Measurements from ENCODE around the gene WDR35.
"Not testable (repeated sequence)": the region's sequence is repeated elsewhere in the genome, so short reads cannot be mapped to it uniquely, and the experiment has no call there.

The WDR35 gene

DNA sequence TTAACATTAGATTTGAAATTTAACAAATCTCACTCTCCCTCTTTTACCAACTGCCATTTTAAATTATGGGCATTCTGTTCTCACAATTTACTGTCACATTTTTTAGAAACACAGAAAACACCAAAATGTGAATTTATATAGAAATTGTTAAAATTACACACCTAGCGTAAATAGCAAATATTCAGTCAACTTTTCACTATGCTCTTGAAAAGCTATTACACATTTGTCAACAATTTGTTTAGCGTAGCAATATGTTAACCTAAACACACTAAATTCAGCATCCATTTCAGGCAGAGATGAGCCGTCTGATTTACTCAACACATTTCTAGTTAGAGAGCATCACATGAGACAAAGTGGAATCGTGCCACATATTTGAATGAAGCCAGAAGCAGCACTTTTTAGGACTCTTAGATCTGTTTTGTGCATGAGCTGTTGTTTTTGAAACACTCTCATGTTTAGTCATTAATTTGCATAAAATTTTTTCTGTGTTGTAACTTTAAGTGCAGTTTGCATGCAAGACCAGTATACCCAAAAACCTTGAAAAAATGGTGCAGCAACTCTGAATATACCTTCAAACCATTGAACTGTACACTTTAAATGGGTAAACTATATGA lies 96.3 kb downstream of the WDR35 start:
- no peak for DNase-seq (ENCODE audit: low spot score)

- not testable (repeated sequence) for DNase-seq (ENCODE audit: low spot score)
Observed at GRCh38 chr2:19891971-19892370, 97.9 kb downstream of the WDR35 start.

DNA sequence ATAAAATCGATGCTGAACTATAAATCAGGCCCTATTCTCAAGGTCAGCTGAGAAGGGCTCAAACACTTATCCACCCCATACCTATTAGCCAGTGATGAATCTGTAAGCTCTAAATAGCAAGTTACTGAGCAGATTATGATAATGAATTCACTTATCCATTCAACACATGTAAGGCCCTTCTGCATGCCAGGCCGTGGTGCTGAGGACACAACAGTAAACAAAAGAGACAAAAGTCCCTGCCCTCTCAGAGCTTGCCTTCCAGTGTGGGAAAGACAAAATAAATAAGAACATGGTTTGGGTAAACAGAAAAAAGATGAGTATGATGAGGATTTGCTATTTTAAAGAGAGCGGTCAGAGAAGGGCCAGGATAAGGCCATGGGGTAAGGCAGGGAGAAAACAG lies 99.8 kb downstream of the WDR35 start:
- DNase-seq (ENCODE audit: low spot score): no peak

DNA sequence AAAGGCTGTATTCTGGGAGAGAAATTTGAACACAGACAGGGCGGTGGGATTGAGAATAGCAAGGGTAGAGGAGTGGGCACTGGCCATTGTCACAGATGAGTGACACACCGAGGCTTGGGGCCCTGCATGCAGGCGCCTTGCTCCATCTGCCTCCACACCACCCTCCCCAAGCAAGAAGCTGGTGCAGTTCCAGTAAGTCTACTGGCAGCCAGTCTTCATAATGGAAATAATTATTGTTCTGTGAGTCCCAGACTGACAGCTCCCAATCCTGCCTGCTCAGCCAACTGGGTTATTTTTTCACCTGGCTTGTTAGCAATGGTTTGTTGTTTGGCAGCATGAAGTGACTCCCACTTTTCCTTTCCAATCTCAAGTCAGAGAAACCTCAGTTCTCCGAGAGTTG lies 101.1 kb downstream of the WDR35 start:
- DNase-seq (ENCODE audit: low spot score): no peak

GRCh38 chr2:19887510-19887909 lies 102.4 kb downstream of the WDR35 start:
- no peak for DNase-seq (ENCODE audit: low spot score)

DNA sequence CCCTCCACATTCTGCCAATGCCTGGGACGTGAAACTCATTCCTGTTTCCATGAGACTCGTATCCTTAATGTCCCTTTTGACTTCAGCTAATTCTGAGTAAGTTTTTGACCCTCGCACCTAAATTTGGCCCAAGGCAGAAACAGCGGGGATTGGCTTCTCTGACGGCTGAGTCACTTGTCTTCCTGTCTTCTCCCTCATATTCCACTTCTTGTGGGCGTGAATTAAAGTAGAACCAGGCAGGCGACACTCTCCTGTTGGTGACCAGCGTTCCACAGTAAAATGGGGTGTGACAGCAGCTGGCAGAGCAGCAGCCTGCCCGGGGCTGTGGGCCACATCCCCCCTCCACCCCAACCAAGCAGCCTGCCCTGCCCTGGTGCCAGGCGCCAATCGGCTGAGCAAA lies 103.6 kb downstream of the WDR35 start:
- DNase-seq (ENCODE audit: low spot score): no peak

GRCh38 chr2:19885791-19886190 lies 104.1 kb downstream of the WDR35 start:
- DNase-seq (ENCODE audit: low spot score): no peak

DNA sequence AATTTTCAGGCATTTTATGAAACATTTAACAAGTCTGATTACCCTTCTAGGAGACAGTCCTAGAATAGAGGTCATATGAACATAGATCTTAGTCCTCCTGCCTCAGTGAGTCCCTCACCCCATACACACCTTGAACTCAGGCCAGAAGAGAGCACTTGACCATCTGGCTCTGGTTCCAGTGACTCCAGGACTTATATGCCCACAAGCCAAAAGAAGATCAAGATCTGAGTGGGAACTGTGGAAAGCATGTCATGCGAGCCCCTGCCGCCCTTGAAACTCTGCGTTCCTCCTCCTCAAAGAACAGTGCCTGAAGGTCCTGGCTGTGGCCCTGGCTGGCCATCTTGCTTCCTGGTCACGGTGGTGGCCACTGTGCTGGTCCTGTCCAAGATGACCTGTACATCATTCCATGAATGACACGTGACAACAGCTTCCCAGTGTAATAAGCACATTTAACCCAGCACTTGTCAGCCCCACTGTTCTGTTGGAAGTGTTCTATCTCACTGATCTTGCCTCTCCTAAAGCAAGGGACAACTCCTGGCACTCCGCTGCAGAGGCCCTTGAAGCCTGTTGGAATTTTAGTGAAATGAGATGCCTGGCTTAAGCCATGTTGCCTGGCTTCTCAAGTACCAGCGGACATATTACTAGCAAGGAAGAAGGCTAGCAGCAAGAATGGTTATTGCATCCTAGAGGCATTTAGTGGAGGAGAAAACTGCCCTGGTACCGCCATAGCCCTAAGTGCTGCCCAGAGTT lies 105.8 kb downstream of the WDR35 start:
- no peak for DNase-seq (ENCODE audit: low spot score)

- no peak for DNase-seq (ENCODE audit: low spot score)
Observed at GRCh38 chr2:19883486-19883885, 106.4 kb downstream of the WDR35 start.

DNA sequence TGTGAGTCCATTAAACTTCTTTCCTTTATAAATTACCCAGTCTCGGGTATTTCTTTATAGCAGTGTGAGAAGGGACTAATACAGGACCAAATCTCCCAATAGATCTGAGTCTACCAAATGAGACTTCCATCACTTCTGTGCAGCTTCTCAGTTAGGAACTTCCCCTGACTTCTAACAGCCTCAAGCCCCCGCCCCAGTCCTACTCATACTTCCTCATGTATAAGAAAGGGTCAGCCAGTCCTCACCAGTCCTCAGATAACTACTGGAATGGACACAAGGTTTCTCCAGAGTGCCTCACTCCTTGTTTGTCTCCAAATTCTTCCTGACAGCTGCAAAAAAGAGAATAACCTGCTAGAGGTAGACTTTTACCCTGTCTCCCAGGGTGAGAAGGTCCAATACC lies 107.6 kb downstream of the WDR35 start:
- DNase-seq (ENCODE audit: low spot score): no peak

GRCh38 chr2:19881908-19882265 lies 108.0 kb downstream of the WDR35 start:
- no peak for DNase-seq (ENCODE audit: low spot score)

GRCh38 chr2:19881221-19881907 lies 108.5 kb downstream of the WDR35 start:
- DNase-seq (ENCODE audit: low spot score): no peak

- DNase-seq (ENCODE audit: low spot score): not testable (repeated sequence)
Observed at GRCh38 chr2:19880191-19880590, 109.7 kb downstream of the WDR35 start.

GRCh38 chr2:19879120-19879519 lies 110.8 kb downstream of the WDR35 start:
- no peak for DNase-seq (ENCODE audit: low spot score)

- no peak for DNase-seq (ENCODE audit: low spot score)
Observed at GRCh38 chr2:19878268-19879046, 111.4 kb downstream of the WDR35 start.

DNA sequence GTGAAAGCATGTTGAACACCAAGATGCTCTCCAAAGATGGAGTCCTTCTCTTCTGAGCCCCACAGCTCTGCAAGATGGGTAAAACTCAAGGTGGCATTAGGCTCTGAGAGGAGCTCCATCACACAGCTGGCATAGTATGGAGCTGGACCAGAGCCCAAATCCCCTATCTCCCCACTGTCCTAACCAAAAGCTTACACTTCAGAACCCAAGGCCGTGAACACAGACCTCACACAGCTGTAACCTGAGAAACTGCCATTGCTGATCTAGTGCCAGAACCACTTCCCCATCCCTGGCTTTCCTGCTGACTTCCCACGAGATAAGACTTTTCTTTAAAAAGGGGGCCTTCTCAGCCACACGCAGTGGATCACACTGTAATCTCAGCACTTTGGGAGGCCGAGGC lies 113.2 kb downstream of the WDR35 start:
- DNase-seq (ENCODE audit: low spot score): no peak

- DNase-seq (ENCODE audit: low spot score): no peak
Observed at GRCh38 chr2:19875280-19875679, 114.6 kb downstream of the WDR35 start.

GRCh38 chr2:19874726-19875125 lies 115.2 kb downstream of the WDR35 start:
- DNase-seq (ENCODE audit: low spot score): no peak

- no peak for DNase-seq (ENCODE audit: low spot score)
Observed at GRCh38 chr2:19873014-19873413, 116.9 kb downstream of the WDR35 start.

DNA sequence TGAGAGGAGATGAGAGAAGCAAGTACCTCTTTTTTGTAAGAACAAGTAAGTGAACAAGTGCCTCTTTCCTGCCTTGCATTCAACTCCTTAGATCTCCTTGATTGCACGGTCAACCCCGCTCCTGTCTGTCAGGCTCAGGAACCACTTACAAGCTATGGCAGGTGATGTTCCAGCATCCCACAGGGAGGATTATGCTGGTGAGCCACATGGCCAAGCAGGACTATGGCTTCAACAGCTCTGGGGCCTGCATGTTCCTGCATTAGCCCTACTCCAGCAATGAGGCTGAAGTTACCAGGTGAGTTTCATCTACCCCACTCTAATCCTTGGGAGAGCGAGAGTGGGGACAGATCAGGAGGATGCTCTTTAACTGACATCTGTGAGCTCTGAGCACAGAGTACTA lies 117.6 kb downstream of the WDR35 start:
- DNase-seq (ENCODE audit: low spot score): no peak

DNA sequence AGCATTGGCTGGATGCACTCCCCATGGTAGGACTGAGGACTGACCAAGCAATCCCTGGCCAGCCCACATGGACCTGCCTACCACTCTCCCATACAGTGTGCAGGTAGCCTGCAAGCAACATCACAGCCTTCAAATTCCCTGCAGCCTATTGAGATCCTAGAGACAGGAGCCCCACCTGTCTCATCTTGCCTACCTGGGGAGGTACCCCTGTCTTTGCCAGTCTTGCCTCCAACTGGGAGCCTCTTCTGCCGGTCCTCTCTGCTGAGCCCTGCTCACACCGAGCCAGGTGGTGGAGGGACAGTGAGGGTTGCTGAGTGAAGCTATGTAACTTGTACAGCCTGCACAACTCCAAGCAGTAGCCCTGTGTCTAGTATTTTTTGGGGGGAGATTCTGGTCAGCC lies 118.1 kb downstream of the WDR35 start:
- DNase-seq (ENCODE audit: low spot score): no peak

- no peak for DNase-seq (ENCODE audit: low spot score)
Observed at GRCh38 chr2:19870792-19871191, 119.1 kb downstream of the WDR35 start.

All from HuH-7.5 (cell line).